Left lobe of liver (tissue), 2 donors: ENCODE measurements around the gene CCR8. TPM values are rescaled to one million over a fixed set of nuclear protein-coding genes. Genes with fewer than 3 reads are reported as not detected.
"Not testable (repeated sequence)": the region's sequence is repeated elsewhere in the genome, so short reads cannot be mapped to it uniquely, and the experiment has no call there.

Experiments used
- ATAC-seq: fragments of 200-7000 bp; cut with Tn5 transposase; one replicate; pipeline ENCODE4 v1.9.1; 2020; ENCODE audit warnings: mild to moderate bottlenecking, moderate library complexity
- DNase-seq: peaks from one replicate; pipeline ENCODE4 v3.0.0-alpha.2; 2020; ENCODE audit warnings: low spot score
- total RNA-seq: library from RNA; stranded (reverse); gene quantifications from one replicate; pipeline ENCODE4 v1.2.1, GENCODE V29; 2021
- donor health status: DM: no; HTN: no; CAD: no; lungs with moderate emphysema.
- donor health status: DM: no; HTN: yes; CAD: no.

The CCR8 gene
- total RNA-seq, 1 donor from 2014 or later: not detected

- ATAC-seq: peak; percentile 57
Measured at GRCh38 chr3:39313289-39313688, 16.2 kb upstream of the CCR8 start.

GRCh38 chr3:39315420-39315819 is 14.1 kb upstream of the CCR8 start:
- DNase-seq: no peak

More at GRCh38 chr3:39313289-39313688, 16.2 kb upstream of the CCR8 start:
- no peak for DNase-seq

GRCh38 chr3:39317571-39318169 is 11.8 kb upstream of the CCR8 start:
- DNase-seq (peak; percentile 56), ATAC-seq (peak; percentile 86)

More at GRCh38 chr3:39315420-39315819, 14.1 kb upstream of the CCR8 start:
- no peak for ATAC-seq

- ATAC-seq (peak; percentile 44), DNase-seq (no peak)
Measured at GRCh38 chr3:39318301-39318700, 11.2 kb upstream of the CCR8 start.

GRCh38 chr3:39319249-39319648 is 10.3 kb upstream of the CCR8 start:
- DNase-seq: no peak
- ATAC-seq: no peak

GRCh38 chr3:39321574-39321983 is 7.9 kb upstream of the CCR8 start:
- ATAC-seq, DNase-seq: not testable (repeated sequence)

- DNase-seq, ATAC-seq: not testable (repeated sequence)
Measured at GRCh38 chr3:39322209-39322715, 7.2 kb upstream of the CCR8 start.

GRCh38 chr3:39322936-39323335 is 6.6 kb upstream of the CCR8 start:
- ATAC-seq (no peak), DNase-seq (no peak)

GRCh38 chr3:39323494-39323893 is 6.0 kb upstream of the CCR8 start:
- ATAC-seq (no peak), DNase-seq (no peak)

- ATAC-seq (no peak), DNase-seq (no peak)
Measured at GRCh38 chr3:39325236-39325635, 4.3 kb upstream of the CCR8 start.

GRCh38 chr3:39327053-39327745 is 2.3 kb upstream of the CCR8 start:
- ATAC-seq (no peak), DNase-seq (no peak)

- no peak for ATAC-seq
- DNase-seq: no peak
Measured at GRCh38 chr3:39327746-39328349, 1.7 kb upstream of the CCR8 start.

GRCh38 chr3:39330824-39331223 is 1.3 kb downstream of the CCR8 start:
- no peak for DNase-seq
- no peak for ATAC-seq

GRCh38 chr3:39332525-39332924 is 3.0 kb downstream of the CCR8 start:
- DNase-seq: no peak
- ATAC-seq: no peak

- ATAC-seq: no peak
- no peak for DNase-seq
Measured at GRCh38 chr3:39333607-39334006, 4.1 kb downstream of the CCR8 start.

GRCh38 chr3:39334205-39334604 is 4.7 kb downstream of the CCR8 start:
- no peak for ATAC-seq
- no peak for DNase-seq

GRCh38 chr3:39338201-39338600 is 8.7 kb downstream of the CCR8 start:
- no peak for DNase-seq
- peak; percentile 49 for ATAC-seq

- DNase-seq (no peak), ATAC-seq (no peak)
Measured at GRCh38 chr3:39339086-39339485, 9.6 kb downstream of the CCR8 start.

GRCh38 chr3:39343076-39343717 is 13.7 kb downstream of the CCR8 start:
- no peak for DNase-seq
- ATAC-seq: no peak

- DNase-seq (no peak), ATAC-seq (no peak)
Measured at GRCh38 chr3:39343760-39344159, 14.3 kb downstream of the CCR8 start.

- ATAC-seq (no peak), DNase-seq (no peak)
Measured at GRCh38 chr3:39344746-39345344, 15.3 kb downstream of the CCR8 start.
